Mucosa of descending colon (tissue), 3 donors: Measurements from ENCODE around the gene ATP6AP1. TPM values are rescaled to one million over a fixed set of nuclear protein-coding genes. Genes with fewer than 3 reads are reported as not detected.

Experiments
- ATAC-seq: fragments of 200-7000 bp; cut with Tn5 transposase; one replicate; pipeline ENCODE4 v1.9.1; 2020; ENCODE audit warnings: mild to moderate bottlenecking, moderate library complexity
- DNase-seq, 3 donors: peaks; one replicate each; pipeline ENCODE4 v3.0.0-alpha.2; 2020
- H3K36me3 ChIP-seq: fragments of 200-600 bp; one replicate; pipeline ENCODE4 v1.8.0; 2021; ENCODE audit warnings: low read depth, mild to moderate bottlenecking
- H3K4me1 ChIP-seq: fragments of 200-600 bp; one replicate; pipeline ENCODE4 v1.8.0; 2021; ENCODE audit warnings: low read depth, mild to moderate bottlenecking
- H3K4me3 ChIP-seq: fragments of 200-600 bp; one replicate; pipeline ENCODE4 v1.8.0; 2021; ENCODE audit warnings: mild to moderate bottlenecking
- H3K9me3 ChIP-seq: fragments of 200-600 bp; one replicate; pipeline ENCODE4 v1.8.0; 2021; ENCODE audit warnings: mild to moderate bottlenecking
- CTCF ChIP-seq: fragments of 200-600 bp; IDR thresholded peaks from one replicate; pipeline ENCODE4 v1.8.0; 2022; ENCODE audit warnings: antibody characterized with exemption, mild to moderate bottlenecking
- intact Hi-C, 2 donors: fragments of 100-400 bp; cut with DNase I in 1 of 2; cut with micrococcal nuclease in 1 of 2; formaldehyde crosslinking; loops; one replicate each; pipeline versions ENCODE4 v1.11.0 to v1.11.1; 2022; cut with DNase I, micrococcal nuclease
- total RNA-seq, 3 donors: library from RNA; stranded (reverse); fragmentation: NEBNext Ultra II Directional in 2 of 3; extraction: Animal tissue kit (Norgen Biotek cat#: 25700) in 2 of 3; gene quantifications; one replicate each; pipeline versions ENCODE4 v1.2.1 to v1.2.4, GENCODE V29; 2021 to 2023
- donor health status: DM: no; HTN: no; CAD: no; lungs with moderate emphysema.
- donor health status: DM: no; HTN: no; CAD: no.
- donor health status: DM: no; HTN: yes; CAD: no.

The ATP6AP1 gene
- total RNA-seq, 3 donors from 2014 or later = 78.1 to 95.8 (median 95.2) TPM

DNA sequence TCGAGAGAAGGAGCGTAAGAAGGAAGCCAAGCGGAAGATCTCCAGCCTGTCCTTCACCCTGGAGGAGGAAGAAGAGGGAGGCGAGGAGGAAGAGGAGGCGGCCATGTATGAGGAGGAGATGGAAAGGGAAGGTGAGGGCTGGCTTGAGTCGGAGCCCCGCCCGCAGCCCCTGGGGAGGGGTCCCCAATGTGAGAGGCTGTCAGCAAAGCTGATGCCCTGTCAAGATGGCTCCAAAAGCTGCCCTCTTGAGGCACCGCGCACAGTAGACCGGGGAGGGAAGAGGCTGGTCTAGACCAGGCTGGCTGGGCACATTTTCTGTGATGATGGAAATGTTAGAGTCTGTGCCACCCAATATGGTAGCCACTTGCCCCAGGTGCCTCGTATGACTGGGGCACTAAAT is 18.0 kb downstream of the ATP6AP1 start:
- no peak overlapping the region for H3K4me3 ChIP-seq
- H3K36me3 ChIP-seq = no peaks in the 10 kb centered on the region
- intact Hi-C loops = no loop called here
- ATAC-seq (no peak), DNase-seq (no peak)
- no peaks in the 10 kb centered on the region for H3K9me3 ChIP-seq
- TF ChIP-seq CTCF = no peak
- H3K4me1 ChIP-seq = peaks cover 6% of the 10 kb centered on the region

DNA sequence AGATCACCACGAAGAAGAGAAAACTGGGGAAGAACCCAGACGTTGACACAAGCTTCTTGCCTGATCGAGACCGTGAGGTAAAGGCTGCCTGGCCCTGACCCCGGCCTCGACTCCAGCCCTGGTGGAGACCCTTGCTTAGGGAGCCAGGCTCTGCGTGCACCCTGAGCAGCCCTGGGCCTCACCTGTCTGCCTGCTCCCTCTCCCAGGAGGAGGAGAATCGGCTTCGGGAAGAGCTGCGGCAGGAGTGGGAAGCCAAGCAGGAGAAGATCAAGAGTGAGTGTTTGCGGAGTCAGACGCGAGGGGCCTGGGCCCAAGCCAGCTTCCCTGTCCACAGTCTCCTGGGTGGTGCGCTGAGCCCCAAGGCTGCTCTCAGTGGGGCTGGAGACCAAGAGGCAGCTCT is 20.0 kb downstream of the ATP6AP1 start:
- no peak for TF ChIP-seq CTCF
- intact Hi-C loops = no loop called here
- Histone ChIP-seq H3K4me1 (peaks cover 6% of the 10 kb centered on the region), H3K36me3 (no peaks in the 10 kb centered on the region), H3K4me3 (no peak overlapping the region), H3K9me3 (no peaks in the 10 kb centered on the region)
- ATAC-seq (no peak), DNase-seq (no peak)

- TF ChIP-seq CTCF = no peak
- DNase-seq (no peak), ATAC-seq (no peak)
- Histone ChIP-seq H3K4me1 (peaks cover 6% of the 10 kb centered on the region), H3K9me3 (no peaks in the 10 kb centered on the region), H3K4me3 (no peak overlapping the region), H3K36me3 (no peaks in the 10 kb centered on the region)
- intact Hi-C loops = no loop called here
Observed at GRCh38 chrX:154449618-154450017, 21.1 kb downstream of the ATP6AP1 start.

DNA sequence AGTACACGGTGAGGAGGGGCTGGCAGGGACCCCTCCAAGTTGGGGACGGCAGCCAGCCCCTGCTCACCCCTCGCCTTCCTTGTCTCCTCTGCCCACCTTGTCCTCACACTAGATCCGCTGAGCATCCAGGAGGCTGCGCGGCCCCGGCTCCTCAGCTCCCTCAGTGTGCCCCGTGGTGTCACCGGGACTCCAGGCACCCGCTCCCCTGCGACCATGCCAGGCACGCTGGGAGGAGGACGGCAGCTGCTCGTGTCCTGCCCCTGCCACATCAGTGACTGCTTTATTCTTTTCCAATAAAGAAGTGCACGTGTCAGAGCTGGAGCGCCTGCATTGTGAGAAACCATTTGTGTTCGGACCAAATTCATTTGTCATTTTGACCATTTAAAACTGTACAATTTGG is 21.8 kb downstream of the ATP6AP1 start:
- no peak for ATAC-seq
- intact Hi-C loops = no loop called here
- no peaks in the 10 kb centered on the region for H3K9me3 ChIP-seq
- no peaks in the 10 kb centered on the region for H3K36me3 ChIP-seq
- DNase-seq = no peak
- no peak for TF ChIP-seq CTCF
- H3K4me3 ChIP-seq = no peak overlapping the region
- H3K4me1 ChIP-seq = peaks cover under 1% of the 10 kb centered on the region

DNA sequence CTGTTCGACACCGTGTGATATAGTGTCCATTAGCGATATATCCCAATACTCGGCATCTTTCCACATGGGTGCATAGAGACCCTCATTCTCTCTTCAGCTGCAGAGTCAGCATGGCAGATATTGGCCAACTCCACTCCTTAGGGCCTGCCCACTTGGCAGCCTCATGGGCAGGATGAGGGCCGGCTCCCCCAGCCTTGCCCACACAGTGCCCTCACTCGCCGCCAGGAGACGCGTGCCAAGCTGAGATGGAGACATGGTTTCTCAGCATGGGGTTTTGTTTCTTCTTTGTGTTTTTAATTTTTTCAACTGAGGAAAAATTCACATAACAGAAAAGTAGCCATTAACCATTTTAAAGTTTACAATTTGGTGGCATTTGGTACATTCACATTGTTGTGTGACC is 24.3 kb downstream of the ATP6AP1 start:
- Histone ChIP-seq H3K4me1 (no peaks in the 10 kb centered on the region), H3K9me3 (no peaks in the 10 kb centered on the region), H3K36me3 (no peaks in the 10 kb centered on the region), H3K4me3 (no peak overlapping the region)
- ATAC-seq = no peak
- TF ChIP-seq CTCF = no peak
- intact Hi-C loops = no loop called here
- no peak for DNase-seq

DNA sequence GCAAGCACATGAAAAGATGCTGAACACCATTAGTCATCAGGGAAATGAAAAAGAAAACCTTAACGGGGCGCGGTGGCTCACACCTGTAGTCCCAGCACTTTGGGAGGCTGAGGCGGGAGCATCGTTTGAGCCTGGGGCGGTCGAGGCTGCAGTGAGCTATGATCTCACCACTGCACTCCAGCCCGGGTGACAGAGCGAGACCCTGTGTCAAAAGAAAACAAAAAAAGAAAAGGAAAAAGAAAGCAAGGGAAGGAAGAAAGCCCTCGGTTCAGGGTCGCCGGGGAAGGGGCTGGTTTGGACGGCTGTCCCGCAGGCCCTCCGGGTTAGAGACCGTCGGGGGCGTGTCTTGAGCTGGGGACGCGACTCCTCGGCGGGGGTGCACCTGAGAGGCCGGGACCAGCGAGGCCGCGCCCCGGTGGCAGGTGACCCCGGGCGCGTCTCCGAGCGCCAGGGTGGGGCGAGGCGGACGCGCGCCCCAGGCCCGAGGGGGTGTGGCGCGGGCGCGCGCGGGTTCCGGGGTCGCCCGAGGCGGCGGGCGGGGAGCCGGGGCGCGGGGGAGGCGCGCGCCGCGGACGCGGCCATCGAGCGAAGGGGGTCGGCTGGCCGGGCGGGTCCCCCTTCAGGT is 29.1 kb downstream of the ATP6AP1 start:
- intact Hi-C loops = no loop called here
- H3K9me3 ChIP-seq = no peaks in the 10 kb centered on the region
- ATAC-seq (peak; percentile 77), DNase-seq (peak; percentile 58 to 79 (median 78))
- TF ChIP-seq CTCF = no peak
- H3K36me3 ChIP-seq = no peaks in the 10 kb centered on the region
- H3K4me1 ChIP-seq = no peaks in the 10 kb centered on the region
- H3K4me3 ChIP-seq = peak overlapping the region; percentile 38
